Retinal pigment epithelial cell (primary cell): ENCODE results near the gene SVBP.
"Not testable (repeated sequence)": the region's sequence is repeated elsewhere in the genome, so short reads cannot be mapped to it uniquely, and the experiment has no call there.

Source experiments
- DNase-seq: peaks from one replicate; pipeline ENCODE4 v3.0.0-alpha.2; 2010; ENCODE audit warnings: low read depth
- H3K4me3 ChIP-seq: 2 replicates; pipeline ENCODE4 v1.5.1; 2011; ENCODE audit warnings: mild to moderate bottlenecking, low read length, control low read depth, moderate library complexity
- TF ChIP-seq, protein P1 (sequence below): conservative IDR thresholded peaks from 2 replicates; pipeline ENCODE4 v1.5.1; 2011; ENCODE audit warnings: low read depth, low read length, control low read depth, inconsistent platforms

Gene SVBP, protein sequence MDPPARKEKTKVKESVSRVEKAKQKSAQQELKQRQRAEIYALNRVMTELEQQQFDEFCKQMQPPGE

DNA sequence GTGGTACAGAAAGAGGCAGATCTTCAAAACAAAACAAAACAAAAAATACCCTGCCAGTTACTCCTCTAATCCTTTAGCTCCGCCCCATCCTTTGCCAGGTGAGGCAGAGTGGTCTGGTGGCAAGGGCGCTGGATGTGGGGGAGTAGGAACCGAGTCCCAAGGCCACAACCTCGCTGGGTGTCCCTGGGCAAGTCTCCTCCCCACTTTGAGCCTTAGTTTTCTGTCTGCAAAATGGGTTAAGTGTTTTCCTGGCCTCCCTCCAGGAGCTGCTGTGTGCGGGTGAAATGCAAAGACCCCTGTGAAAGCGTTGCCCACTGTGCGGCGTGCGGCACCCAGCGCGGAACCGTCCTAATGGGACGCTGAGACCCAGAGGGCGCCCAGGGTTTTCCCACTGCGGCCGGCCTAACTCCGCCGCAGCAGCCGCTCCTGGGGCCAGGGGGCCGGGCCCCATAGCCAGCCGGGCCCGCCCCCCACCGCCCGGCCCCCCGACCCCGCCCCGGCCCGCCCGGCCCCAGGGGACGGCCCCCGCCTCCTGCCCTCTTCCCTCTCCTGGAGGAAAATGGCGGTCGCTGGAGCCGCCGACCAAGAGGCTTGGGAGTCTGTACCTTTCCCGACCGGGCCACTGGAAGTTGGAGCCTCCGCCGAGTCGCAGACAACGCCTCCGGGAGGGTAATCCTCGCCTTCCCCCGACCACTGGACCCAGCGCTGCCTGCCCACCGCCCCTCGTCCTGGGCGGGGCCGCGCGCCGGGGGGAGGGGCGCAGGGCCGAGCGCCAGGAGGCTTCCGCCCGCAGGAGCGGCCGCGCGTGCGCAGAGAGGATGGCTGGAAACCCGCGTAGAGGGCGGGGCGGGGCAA lies at the start of gene SVBP, which contains the start of gene ERMAP:
TSS of gene SVBP (minus strand) at position 813 of the 855 bp plus-strand sequence. CDS start 853 bp downstream, outside the sequence.
TSS of gene ERMAP (plus strand) at position 538 of the 855 bp plus-strand sequence. CDS start 13,327 bp downstream, outside the sequence.
- TF ChIP-seq, protein P1, sequence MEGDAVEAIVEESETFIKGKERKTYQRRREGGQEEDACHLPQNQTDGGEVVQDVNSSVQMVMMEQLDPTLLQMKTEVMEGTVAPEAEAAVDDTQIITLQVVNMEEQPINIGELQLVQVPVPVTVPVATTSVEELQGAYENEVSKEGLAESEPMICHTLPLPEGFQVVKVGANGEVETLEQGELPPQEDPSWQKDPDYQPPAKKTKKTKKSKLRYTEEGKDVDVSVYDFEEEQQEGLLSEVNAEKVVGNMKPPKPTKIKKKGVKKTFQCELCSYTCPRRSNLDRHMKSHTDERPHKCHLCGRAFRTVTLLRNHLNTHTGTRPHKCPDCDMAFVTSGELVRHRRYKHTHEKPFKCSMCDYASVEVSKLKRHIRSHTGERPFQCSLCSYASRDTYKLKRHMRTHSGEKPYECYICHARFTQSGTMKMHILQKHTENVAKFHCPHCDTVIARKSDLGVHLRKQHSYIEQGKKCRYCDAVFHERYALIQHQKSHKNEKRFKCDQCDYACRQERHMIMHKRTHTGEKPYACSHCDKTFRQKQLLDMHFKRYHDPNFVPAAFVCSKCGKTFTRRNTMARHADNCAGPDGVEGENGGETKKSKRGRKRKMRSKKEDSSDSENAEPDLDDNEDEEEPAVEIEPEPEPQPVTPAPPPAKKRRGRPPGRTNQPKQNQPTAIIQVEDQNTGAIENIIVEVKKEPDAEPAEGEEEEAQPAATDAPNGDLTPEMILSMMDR: no peak
- H3K4me3 ChIP-seq: peak within 1 kb of the TSS; percentile 77
- peak; percentile 25 for DNase-seq

DNA sequence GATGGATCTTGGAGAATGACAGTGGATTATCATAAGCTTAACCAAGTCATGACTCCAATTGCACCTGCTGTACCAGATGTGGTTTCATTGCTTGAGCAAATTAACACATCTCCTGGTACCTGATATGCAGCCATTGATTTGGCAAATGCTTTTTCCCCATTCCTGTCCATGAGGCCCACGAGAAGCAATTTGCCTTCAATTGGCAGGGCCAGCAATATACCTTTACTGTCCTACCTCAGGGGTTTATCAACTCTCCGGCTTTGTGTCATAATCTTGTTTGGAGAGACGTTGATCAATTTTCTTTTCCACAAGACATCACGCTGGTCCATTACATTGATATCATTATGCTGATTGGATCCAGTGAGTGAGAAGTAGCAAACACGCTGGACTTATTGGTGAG lies 49.4 kb upstream of the SVBP start:
- no peak overlapping the region for H3K4me3 ChIP-seq
- TF ChIP-seq, protein P1: no peak
- DNase-seq: no peak

DNA sequence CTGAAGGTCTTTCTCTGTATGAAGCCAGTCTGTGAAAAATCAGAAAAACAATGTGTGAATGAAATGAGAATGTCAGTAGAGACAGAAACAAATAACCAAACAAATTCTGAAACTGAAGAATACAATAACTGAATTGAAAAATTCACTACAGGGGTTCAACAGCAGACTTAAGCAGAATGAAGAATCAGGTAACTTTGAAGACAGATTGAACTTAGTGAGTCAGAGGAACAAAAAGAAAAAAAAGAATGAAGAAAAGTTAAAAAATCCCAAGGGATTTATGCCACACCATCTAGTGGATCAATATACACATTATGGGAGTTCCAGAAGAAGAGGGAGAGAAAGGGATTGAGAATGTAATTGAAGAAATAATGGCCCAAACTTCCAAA lies 43.8 kb upstream of the SVBP start:
- no peak for DNase-seq
- TF ChIP-seq, protein P1: no peak
- H3K4me3 ChIP-seq: no peak overlapping the region

DNA sequence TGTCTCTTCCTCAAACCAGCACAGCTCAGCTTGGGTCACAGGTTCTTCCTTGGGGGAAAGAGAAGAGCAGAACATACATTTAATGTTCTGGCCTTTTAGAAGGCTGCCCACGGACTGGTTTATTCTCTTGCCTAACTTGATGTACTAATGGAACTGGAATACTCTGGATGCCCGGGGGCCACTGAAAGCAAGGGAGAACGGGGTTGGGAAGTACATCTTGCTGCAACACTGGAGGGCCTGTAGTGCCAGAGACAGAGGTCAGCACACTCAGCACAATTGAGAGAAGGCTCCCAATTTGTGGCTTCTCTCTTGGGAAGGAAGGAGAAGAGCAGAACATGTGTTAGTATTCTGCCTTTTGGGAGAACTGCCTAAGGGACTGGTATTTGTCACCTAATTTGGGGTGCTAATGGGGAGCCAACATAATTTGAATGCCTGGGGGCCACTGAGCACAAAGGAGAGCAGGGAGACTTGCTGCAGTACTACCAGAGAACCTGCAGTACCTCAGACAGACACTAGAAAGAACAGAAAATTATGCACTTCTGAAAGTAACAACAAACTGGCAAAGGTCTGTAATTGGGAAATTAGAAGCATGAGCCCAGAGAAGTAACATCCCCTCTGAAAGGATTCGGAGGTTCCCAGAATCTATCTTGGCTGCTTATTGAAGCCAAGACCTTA lies 43.3 kb upstream of the SVBP start:
- TF ChIP-seq, protein P1: peak; percentile 13
- no peak overlapping the region for H3K4me3 ChIP-seq
- DNase-seq: no peak

DNA sequence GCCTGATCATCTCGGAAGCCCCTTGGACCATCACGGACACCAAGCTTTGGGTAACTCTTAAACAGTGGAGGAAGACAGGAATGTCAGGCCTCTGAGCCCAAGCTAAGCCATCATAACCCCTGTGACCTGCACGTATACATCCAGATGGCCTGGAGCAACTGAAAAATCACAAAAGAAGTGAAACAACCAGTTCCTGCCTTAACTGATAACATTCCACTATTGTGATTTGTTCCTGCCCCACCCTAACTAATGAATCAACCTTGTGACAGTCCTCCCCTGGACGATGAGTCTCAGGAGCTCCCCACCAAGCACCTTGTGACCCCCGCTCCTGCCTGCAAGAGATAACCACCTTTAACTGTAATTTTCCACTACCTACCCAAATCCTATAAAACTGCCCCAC lies 42.2 kb upstream of the SVBP start:
- H3K4me3 ChIP-seq, DNase-seq: not testable (repeated sequence)

DNA sequence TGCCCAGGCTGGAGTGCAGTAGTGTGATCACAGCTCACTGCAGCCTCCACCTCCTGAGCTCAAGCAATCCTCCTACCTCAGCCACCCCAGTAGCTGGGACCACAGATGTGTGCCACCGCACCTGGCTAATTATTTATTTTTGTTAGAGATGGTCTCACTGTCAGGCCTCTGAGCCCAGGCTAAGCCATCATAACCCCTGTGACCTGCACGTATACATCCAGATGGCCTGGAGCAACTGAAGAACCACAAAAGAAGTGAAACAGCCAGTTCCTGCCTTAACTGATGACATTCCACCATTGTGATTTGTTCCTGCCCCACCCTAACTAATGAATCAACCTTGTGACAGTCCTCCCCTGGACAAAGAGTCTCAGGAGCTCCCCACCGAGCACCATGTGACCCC lies 39.4 kb upstream of the SVBP start:
- DNase-seq: not testable (repeated sequence)

DNA sequence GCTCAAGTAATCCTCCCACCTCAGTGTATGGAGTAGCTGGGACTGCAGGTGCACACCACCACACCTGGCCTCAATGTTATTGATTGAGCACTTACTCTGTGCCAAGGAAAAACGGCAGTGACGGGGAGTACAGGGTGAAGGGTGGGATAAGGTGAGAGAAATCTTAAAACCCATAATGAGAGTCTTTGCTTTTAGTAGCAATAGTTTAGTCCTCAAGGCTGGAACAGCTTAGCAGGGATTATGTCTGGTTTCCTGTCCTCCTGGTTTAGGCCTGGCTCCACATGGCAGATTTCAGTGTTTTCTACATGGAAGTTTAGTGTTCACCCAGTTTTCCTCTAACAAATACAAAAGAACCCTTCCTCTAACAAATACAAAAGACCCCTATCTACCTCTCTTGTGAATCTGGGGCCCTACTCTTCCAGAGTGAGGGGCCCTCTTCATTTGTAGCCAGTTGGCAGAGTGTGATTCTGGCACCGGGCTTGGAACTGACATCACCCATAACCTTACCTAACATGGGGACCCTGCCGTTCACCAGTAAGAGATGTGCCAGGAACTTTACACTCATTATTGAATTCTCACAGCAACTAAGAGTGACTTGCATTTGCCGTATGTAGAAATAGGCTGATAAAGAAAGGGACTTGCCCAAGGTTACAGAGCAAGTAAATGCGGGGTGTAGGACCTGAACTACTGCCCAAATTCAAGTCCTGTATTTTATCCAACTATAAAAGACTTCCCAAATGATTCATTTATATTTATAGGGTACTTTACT lies 36.1 kb upstream of the SVBP start:
- no peak overlapping the region for H3K4me3 ChIP-seq
- TF ChIP-seq, protein P1: no peak
- no peak for DNase-seq

More for the DNA sequence above, 39.4 kb upstream of the SVBP start:
- H3K4me3 ChIP-seq: not testable (repeated sequence)
